ENCODE data around the gene SP8. TPM values are rescaled to one million over a fixed set of nuclear protein-coding genes. Genes with fewer than 3 reads are reported as not detected.
"Not testable (repeated sequence)": the region's sequence is repeated elsewhere in the genome, so short reads cannot be mapped to it uniquely, and the experiment has no call there.

SP8 gene
- total RNA-seq, 1 donor from 2014 or later, result not detected

GRCh38 chr7:20828947-20829346, 42.3 kb upstream of the SP8 start:
- H3K4me1 ChIP-seq, result no peaks in the 10 kb centered on the region
- no peak overlapping the region for H3K4me3 ChIP-seq
- no peak for TF ChIP-seq CTCF (IDR thresholded peaks at IDR 0.05)
- no peak for DNase-seq (ENCODE audit: low spot score in 2 of 2)
- intact Hi-C loops (cut with DNase I), result no loop called here
- no peaks in the 10 kb centered on the region for H3K27me3 ChIP-seq
- H3K27ac ChIP-seq, result no peak overlapping the region
- H3K36me3 ChIP-seq, result no peaks in the 10 kb centered on the region
- no peaks in the 10 kb centered on the region for H3K9me3 ChIP-seq

GRCh38 chr7:20827172-20827571, 40.5 kb upstream of the SP8 start:
- no peak for TF ChIP-seq CTCF (IDR thresholded peaks at IDR 0.05)
- Histone ChIP-seq H3K4me3 (no peak overlapping the region), H3K27me3 (no peaks in the 10 kb centered on the region), H3K9me3 (no peaks in the 10 kb centered on the region), H3K4me1 (no peaks in the 10 kb centered on the region), H3K36me3 (no peaks in the 10 kb centered on the region), H3K27ac (no peak overlapping the region)
- DNase-seq (ENCODE audit: low spot score in 2 of 2), result no peak
- intact Hi-C loops (cut with DNase I), result no loop called here

GRCh38 chr7:20826243-20826642, 39.6 kb upstream of the SP8 start:
- no peak for DNase-seq (ENCODE audit: low spot score in 2 of 2)
- no peaks in the 10 kb centered on the region for H3K27me3 ChIP-seq
- no peak overlapping the region for H3K4me3 ChIP-seq
- H3K36me3 ChIP-seq, result no peaks in the 10 kb centered on the region
- no peaks in the 10 kb centered on the region for H3K9me3 ChIP-seq
- no peaks in the 10 kb centered on the region for H3K4me1 ChIP-seq
- H3K27ac ChIP-seq, result no peak overlapping the region
- intact Hi-C loops (cut with DNase I), result no loop called here
- TF ChIP-seq CTCF (IDR thresholded peaks at IDR 0.05), result no peak

GRCh38 chr7:20825555-20825954, 38.9 kb upstream of the SP8 start:
- Histone ChIP-seq H3K27ac (no peak overlapping the region), H3K4me1 (no peaks in the 10 kb centered on the region), H3K9me3 (no peaks in the 10 kb centered on the region), H3K27me3 (no peaks in the 10 kb centered on the region), H3K4me3 (no peak overlapping the region), H3K36me3 (no peaks in the 10 kb centered on the region)
- no peak for TF ChIP-seq CTCF (IDR thresholded peaks at IDR 0.05)
- intact Hi-C loops (cut with DNase I), result no loop called here
- no peak for DNase-seq (ENCODE audit: low spot score in 2 of 2)

GRCh38 chr7:20821390-20821789, 34.7 kb upstream of the SP8 start:
- H3K9me3 ChIP-seq; H3K4me3 ChIP-seq; H3K27ac ChIP-seq; intact Hi-C loops (cut with DNase I); DNase-seq (ENCODE audit: low spot score in 2 of 2); H3K4me1 ChIP-seq; H3K27me3 ChIP-seq; H3K36me3 ChIP-seq: not testable (repeated sequence)

GRCh38 chr7:20816372-20816959, 29.8 kb upstream of the SP8 start:
- DNase-seq (ENCODE audit: low spot score in 2 of 2), result no peak
- H3K9me3 ChIP-seq, result no peaks in the 10 kb centered on the region
- H3K4me1 ChIP-seq, result no peaks in the 10 kb centered on the region
- no peak overlapping the region for H3K4me3 ChIP-seq
- no peaks in the 10 kb centered on the region for H3K36me3 ChIP-seq
- H3K27me3 ChIP-seq, result no peaks in the 10 kb centered on the region
- no peak overlapping the region for H3K27ac ChIP-seq
- TF ChIP-seq CTCF (IDR thresholded peaks at IDR 0.05), result no peak
- intact Hi-C loops (cut with DNase I), result no loop called here

Measured in ascending aorta (tissue), 2 donors.